Liver (tissue), 3 donors: Measurements from ENCODE around the gene PREX1.

Experiments used
- NR2F2 ChIP-seq: IDR thresholded peaks from 2 replicates; pipeline ENCODE4 v1.6.1; 2016; ENCODE audit warnings: antibody characterized with exemption
- RAD21 ChIP-seq, 2 donors: IDR thresholded peaks; 2 replicates each; pipeline ENCODE4 v1.6.1; 2016; ENCODE audit warnings: antibody characterized with exemption in 2 of 2, mild to moderate bottlenecking in 2 of 2
- RXRA ChIP-seq, 2 donors: IDR thresholded peaks; 2 replicates each; pipeline ENCODE4 v1.6.1; 2017 to 2018; ENCODE audit warnings: antibody characterized with exemption in 2 of 2, mild to moderate bottlenecking in 1 of 2
- SP1 ChIP-seq: IDR thresholded peaks from 2 replicates; pipeline ENCODE4 v1.6.1; 2018; ENCODE audit warnings: antibody characterized with exemption, mild to moderate bottlenecking
- TF ChIP-seq, protein P1 (sequence below): fragments of 150-350 bp; IDR thresholded peaks from 2 replicates; pipeline ENCODE4 v1.5.1; 2017; ENCODE audit warnings: improper control_type of control experiment, low read depth, low read length; ENCODE audit not compliant: missing input control
- TF ChIP-seq, protein P2 (sequence below): IDR thresholded peaks from 2 replicates; pipeline ENCODE4 v1.6.1; 2016; ENCODE audit warnings: antibody characterized with exemption
- donor health status: healthy.
- donor health status: healthy.

- TF ChIP-seq, protein P1, sequence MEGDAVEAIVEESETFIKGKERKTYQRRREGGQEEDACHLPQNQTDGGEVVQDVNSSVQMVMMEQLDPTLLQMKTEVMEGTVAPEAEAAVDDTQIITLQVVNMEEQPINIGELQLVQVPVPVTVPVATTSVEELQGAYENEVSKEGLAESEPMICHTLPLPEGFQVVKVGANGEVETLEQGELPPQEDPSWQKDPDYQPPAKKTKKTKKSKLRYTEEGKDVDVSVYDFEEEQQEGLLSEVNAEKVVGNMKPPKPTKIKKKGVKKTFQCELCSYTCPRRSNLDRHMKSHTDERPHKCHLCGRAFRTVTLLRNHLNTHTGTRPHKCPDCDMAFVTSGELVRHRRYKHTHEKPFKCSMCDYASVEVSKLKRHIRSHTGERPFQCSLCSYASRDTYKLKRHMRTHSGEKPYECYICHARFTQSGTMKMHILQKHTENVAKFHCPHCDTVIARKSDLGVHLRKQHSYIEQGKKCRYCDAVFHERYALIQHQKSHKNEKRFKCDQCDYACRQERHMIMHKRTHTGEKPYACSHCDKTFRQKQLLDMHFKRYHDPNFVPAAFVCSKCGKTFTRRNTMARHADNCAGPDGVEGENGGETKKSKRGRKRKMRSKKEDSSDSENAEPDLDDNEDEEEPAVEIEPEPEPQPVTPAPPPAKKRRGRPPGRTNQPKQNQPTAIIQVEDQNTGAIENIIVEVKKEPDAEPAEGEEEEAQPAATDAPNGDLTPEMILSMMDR: no peak
- TF ChIP-seq NR2F2: no peak
- TF ChIP-seq, protein P2, sequence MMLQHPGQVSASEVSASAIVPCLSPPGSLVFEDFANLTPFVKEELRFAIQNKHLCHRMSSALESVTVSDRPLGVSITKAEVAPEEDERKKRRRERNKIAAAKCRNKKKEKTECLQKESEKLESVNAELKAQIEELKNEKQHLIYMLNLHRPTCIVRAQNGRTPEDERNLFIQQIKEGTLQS: no peak
- TF ChIP-seq SP1: no peak
- TF ChIP-seq RAD21 (IDR thresholded peaks at IDR 0.05): no peak
- no peak for TF ChIP-seq RXRA (IDR thresholded peaks at IDR 0.05)
Observed at GRCh38 chr20:48849299-48849698, 21.5 kb upstream of the PREX1 start.
